Transverse colon (tissue), 4 donors: ENCODE results near the gene ATF6B. TPM values are rescaled to one million over a fixed set of nuclear protein-coding genes. Genes with fewer than 3 reads are reported as not detected.
A peak's percentile ranks its signal among the peaks of the same experiment; 100 is the strongest.

Source experiments
- DNase-seq: peaks from one replicate; pipeline ENCODE4 v3.0.0-alpha.2; 2019
- H3K27ac ChIP-seq, 4 donors: fragments of 200-600 bp; sonication (generic); 2 replicates each; pipeline ENCODE4 v1.5.1; 2016 to 2018; ENCODE audit warnings: inconsistent platforms in 4 of 4
- H3K27me3 ChIP-seq: fragments of 200-600 bp; sonication (generic); 2 replicates; pipeline ENCODE4 v1.5.1; 2017; ENCODE audit warnings: inconsistent platforms
- H3K36me3 ChIP-seq, 4 donors: fragments of 200-600 bp; sonication (generic); 2 replicates each; pipeline ENCODE4 v1.5.1; 2017 to 2019; ENCODE audit warnings: inconsistent platforms in 4 of 4
- H3K4me1 ChIP-seq, 4 donors: fragments of 200-600 bp; sonication (generic); 2 replicates each; pipeline ENCODE4 v1.5.1; 2017 to 2020; ENCODE audit warnings: inconsistent platforms in 4 of 4
- H3K4me3 ChIP-seq, 4 donors: fragments of 200-600 bp; sonication (generic); 1 replicate in 1 of 4; 2 replicates in 3 of 4; pipeline versions ENCODE4 v1.5.1 to v1.6.1; 2017 to 2019; ENCODE audit warnings: inconsistent platforms in 4 of 4
- H3K9me3 ChIP-seq, 2 donors: fragments of 200-600 bp; sonication (generic); 2 replicates each; pipeline ENCODE4 v1.5.1; 2017 to 2019; ENCODE audit warnings: inconsistent platforms in 2 of 2
- CTCF ChIP-seq, 5 experiments: fragments of 200-600 bp in 3 of 5; fragments of 450-650 bp in 2 of 5; sonication (generic) in 3 of 5; IDR thresholded peaks; 1 replicate in 2 of 5; 2 replicates in 3 of 5; pipeline ENCODE4 v1.5.1; 2016 to 2017; ENCODE audit warnings: antibody characterized with exemption in 5 of 5, inconsistent platforms in 3 of 5, mild to moderate bottlenecking in 2 of 5, moderate library complexity in 1 of 5
- EP300 ChIP-seq: sonication (generic); formaldehyde crosslinking; IDR thresholded peaks from one replicate; pipeline ENCODE4 v1.6.1; 2017; ENCODE audit warnings: antibody characterized with exemption, low read depth
- POLR2A ChIP-seq: fragments of 450-650 bp; IDR thresholded peaks from one replicate; pipeline ENCODE4 v1.6.1; 2016; ENCODE audit warnings: antibody characterized with exemption, mild to moderate bottlenecking, moderate library complexity
- POLR2AphosphoS5 ChIP-seq, 3 donors: sonication (generic); formaldehyde crosslinking; IDR thresholded peaks; one replicate each; pipeline ENCODE4 v1.6.1; 2016; ENCODE audit warnings: antibody characterized with exemption in 3 of 3
- WGBS, 2 donors: methylation state at CpG; one replicate each; pipeline ENCODE4 v1.1.5; 2018; ENCODE audit warnings: low coverage in 1 of 2; 5-methylcytosine and 5-hydroxymethylcytosine counted together
- in situ Hi-C, 4 donors: fragments of 200-750 bp; cut with MboI; loops; one replicate each; pipeline versions ENCODE4 v1.15.0 to v1.15.1; 2017; ENCODE audit warnings: low sequenced_read_pairs in 3 of 4, low pct_ligation_motif_present in 1 of 4, low pct_unique_long_range_greater_than_20kb in 1 of 4
- intact Hi-C: fragments of 100-400 bp; cut with DNase I; formaldehyde crosslinking; loops from one replicate; pipeline ENCODE4 v1.15.1; 2023; ENCODE audit warnings: low total_unique reads
- total RNA-seq, 4 donors: library from RNA; depleted of rRNA; stranded (reverse); fragments of >200 nt; gene quantifications; one replicate each; pipeline ENCODE4 v1.1.0, GENCODE V29; 2016

Gene ATF6B
- total RNA-seq, 4 donors from 2014 or later: 59.0 to 139 (median 98.5) TPM

GRCh38 chr6:32163559-32164258 is 35.7 kb upstream of the ATF6B start:
- WGBS, 2 donors: 91% methylated on average over 7 of the region's 7 CpGs; no CpG with 5 or more reads in 1 of the 2 donors
- H3K27ac ChIP-seq: peak overlapping the region in 3 of 4 donors; percentile 32 to 55 (median 32)

DNA sequence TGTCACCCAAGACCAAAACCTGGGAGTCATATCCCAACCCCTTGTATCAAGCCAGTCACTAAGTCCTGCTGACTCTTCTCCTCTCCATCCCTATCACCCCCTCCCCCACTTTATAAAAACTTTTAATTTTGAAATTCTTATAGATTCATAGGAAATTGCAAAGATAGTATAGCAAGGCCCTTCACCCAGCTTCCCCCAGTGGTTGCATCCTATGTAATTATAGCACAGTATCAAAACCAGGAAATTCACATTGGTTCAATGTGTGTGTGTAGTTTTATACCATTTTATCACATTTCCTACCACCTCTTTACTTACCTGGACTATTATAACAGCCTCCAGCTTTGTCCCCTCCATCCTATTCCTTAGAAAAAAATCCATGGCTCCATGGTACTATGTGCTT is 30.0 kb upstream of the ATF6B start:
- no peak for TF ChIP-seq POLR2AphosphoS5 (IDR thresholded peaks at IDR 0.05)
- no peak for TF ChIP-seq EP300
- no peak for TF ChIP-seq CTCF (IDR thresholded peaks at IDR 0.05)
- no peak for TF ChIP-seq POLR2A
- H3K27ac ChIP-seq: no peak overlapping the region
- H3K4me1 ChIP-seq: peaks cover 15 to 18% (median 15%) of the 10 kb centered on the region in 4 donors
- in situ Hi-C loops: no loop called here
- no peak overlapping the region for H3K4me3 ChIP-seq
- no peaks in the 10 kb centered on the region for H3K9me3 ChIP-seq
- intact Hi-C loops: no loop called here
- peaks cover 0 to 9% (median 2%) of the 10 kb centered on the region in 4 donors for H3K36me3 ChIP-seq
- no peak for DNase-seq
- H3K27me3 ChIP-seq: no peaks in the 10 kb centered on the region

More at GRCh38 chr6:32163559-32164258, 35.7 kb upstream of the ATF6B start:
- no peak overlapping the region for H3K4me3 ChIP-seq
- no peaks in the 10 kb centered on the region for H3K4me1 ChIP-seq
- no peak for TF ChIP-seq POLR2AphosphoS5 (IDR thresholded peaks at IDR 0.05)
- TF ChIP-seq POLR2A: no peak
- in situ Hi-C loops (no loop called here), intact Hi-C loops (no loop called here)
- H3K36me3 ChIP-seq: peaks cover 0 to 16% (median 1%) of the 10 kb centered on the region in 4 donors
- H3K9me3 ChIP-seq: no peaks in the 10 kb centered on the region
- H3K27me3 ChIP-seq: no peaks in the 10 kb centered on the region
- DNase-seq: no peak

- no peak for DNase-seq
- Histone ChIP-seq H3K27ac (no peak overlapping the region), H3K4me1 (peaks cover 15 to 29% (median 26%) of the 10 kb centered on the region in 4 donors), H3K36me3 (peaks cover 0 to 9% (median 0%) of the 10 kb centered on the region in 4 donors), H3K4me3 (no peak overlapping the region), H3K27me3 (no peaks in the 10 kb centered on the region), H3K9me3 (no peaks in the 10 kb centered on the region)
- TF ChIP-seq CTCF (IDR thresholded peaks at IDR 0.05) (no peak), POLR2A (no peak), EP300 (no peak), POLR2AphosphoS5 (IDR thresholded peaks at IDR 0.05) (no peak)
- 79 to 85% methylated on average over 2 to 9 of the region's 9 CpGs for WGBS, 2 donors
- intact Hi-C loops: no loop called here
- in situ Hi-C loops: no loop called here
These were observed 28.8 kb upstream of the ATF6B start for GRCh38 chr6:32156891-32157290.

DNA sequence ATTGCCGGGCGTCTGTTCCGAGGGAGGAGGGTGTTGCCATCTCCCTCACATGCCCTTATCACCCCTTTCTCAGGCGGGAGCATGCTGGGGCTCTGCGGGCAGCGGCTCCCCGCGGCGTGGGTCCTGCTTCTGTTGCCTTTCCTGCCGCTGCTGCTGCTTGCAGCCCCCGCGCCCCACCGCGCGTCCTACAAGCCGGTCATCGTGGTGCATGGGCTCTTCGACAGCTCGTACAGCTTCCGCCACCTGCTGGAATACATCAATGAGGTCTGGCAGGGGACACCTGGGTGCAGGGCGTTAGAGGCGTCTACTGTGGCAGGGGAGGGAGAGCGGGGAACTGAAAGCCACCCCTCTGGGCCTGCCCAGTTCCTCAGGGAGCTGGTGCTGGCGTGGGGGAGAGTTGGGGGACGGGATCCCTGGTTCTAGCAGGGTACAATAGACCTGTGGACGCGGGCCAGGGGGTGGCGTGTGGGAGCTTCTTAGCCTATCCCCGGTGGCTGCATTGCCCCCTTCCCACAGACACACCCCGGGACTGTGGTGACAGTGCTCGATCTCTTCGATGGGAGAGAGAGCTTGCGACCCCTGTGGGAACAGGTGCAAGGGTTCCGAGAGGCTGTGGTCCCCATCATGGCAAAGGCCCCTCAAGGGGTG is 26.6 kb upstream of the ATF6B start:
- Histone ChIP-seq H3K4me1 (peaks cover 15 to 38% (median 36%) of the 10 kb centered on the region in 4 donors), H3K27me3 (no peaks in the 10 kb centered on the region), H3K27ac (peak overlapping the region; percentile 85 to 97 (median 90)), H3K9me3 (no peaks in the 10 kb centered on the region), H3K36me3 (peaks cover 0 to 9% (median 0%) of the 10 kb centered on the region in 4 donors), H3K4me3 (peak overlapping the region; percentile 48 to 85 (median 70))
- in situ Hi-C loops: no loop called here
- TF ChIP-seq POLR2A (peak; percentile 48), CTCF (IDR thresholded peaks at IDR 0.05) (peak; percentile 56 to 89 (median 61)), POLR2AphosphoS5 (IDR thresholded peaks at IDR 0.05) (peak in 1 of 3 donors; percentile 63), EP300 (no peak)
- WGBS, 2 donors: 3% methylated on average over 34 of the region's 34 CpGs; no CpG with 5 or more reads in 1 of the 2 donors
- DNase-seq: peak; percentile 85
- intact Hi-C loops: loop anchor here (2.0 to 5.0 kb wide), 2 partner anchors 36 to 502 kb away; partner anchors contain the start of gene BAG6
